Measurements from ENCODE around the gene ESRP2.

ESRP2 gene

GRCh38 chr16:68281368-68282063, 45.6 kb upstream of the ESRP2 start:
- Histone ChIP-seq H3K36me3 (ENCODE audit: insufficient read depth, low read length) (peaks cover 7% of the 10 kb centered on the region; the same call in 1 of the 2 replicates), H3K9me2 (replicated peaks; ENCODE audit: low read depth, low read length) (no peaks in the 10 kb centered on the region), H3K9me3 (ENCODE audit: insufficient read depth, low read depth, low read length) (no peaks in the 10 kb centered on the region), H3K4me3 (ENCODE audit: low read length, poor library complexity, severe bottlenecking) (no peak overlapping the region), H3K27me3 (ENCODE audit: insufficient read depth, low read length, poor library complexity, severe bottlenecking) (no peaks in the 10 kb centered on the region), H3K79me2 (ENCODE audit: insufficient read depth, low read length) (peaks cover 46% of the 10 kb centered on the region), H2AFZ (ENCODE audit: low read length) (no peak overlapping the region), H3K4me2 (ENCODE audit: low read depth, low read length, poor library complexity, severe bottlenecking) (no peak overlapping the region), H3K9ac (ENCODE audit: low read depth, low read length, poor library complexity, severe bottlenecking) (no peak overlapping the region), H3K4me1 (ENCODE audit: insufficient read depth, low read length, poor library complexity, severe bottlenecking) (peaks cover 37% of the 10 kb centered on the region), H3F3A (ENCODE audit: low read depth) (peaks cover 9% of the 10 kb centered on the region), H4K20me1 (ENCODE audit: insufficient read depth, low read length, poor library complexity, severe bottlenecking) (no peaks in the 10 kb centered on the region)
- TF ChIP-seq EZH2phosphoT487 (IDR thresholded peaks at IDR 0.05; ENCODE audit: borderline replicate concordance) (no peak), CTCF (conservative IDR thresholded peaks at IDR 0.05; ENCODE audit: low read length) (no peak)

- no peak for TF ChIP-seq CTCF (conservative IDR thresholded peaks at IDR 0.05; ENCODE audit: low read length)
- TF ChIP-seq EZH2phosphoT487 (IDR thresholded peaks at IDR 0.05; ENCODE audit: borderline replicate concordance), result no peak
- H3K4me2 ChIP-seq (ENCODE audit: low read depth, low read length, poor library complexity, severe bottlenecking), result no peak overlapping the region
- H3K9me2 ChIP-seq (replicated peaks; ENCODE audit: low read depth, low read length), result no peaks in the 10 kb centered on the region
- peaks cover 8% of the 10 kb centered on the region; the same call in 1 of the 2 replicates for H3F3A ChIP-seq (ENCODE audit: low read depth)
- no peaks in the 10 kb centered on the region for H3K27me3 ChIP-seq (ENCODE audit: insufficient read depth, low read length, poor library complexity, severe bottlenecking)
- H4K20me1 ChIP-seq (ENCODE audit: insufficient read depth, low read length, poor library complexity, severe bottlenecking), result peaks cover 3% of the 10 kb centered on the region
- peaks cover 9% of the 10 kb centered on the region; the same call in 1 of the 2 replicates for H3K36me3 ChIP-seq (ENCODE audit: insufficient read depth, low read length)
- H3K79me2 ChIP-seq (ENCODE audit: insufficient read depth, low read length), result peaks cover 44% of the 10 kb centered on the region
- no peaks in the 10 kb centered on the region for H3K9me3 ChIP-seq (ENCODE audit: insufficient read depth, low read depth, low read length)
- peaks cover 37% of the 10 kb centered on the region for H3K4me1 ChIP-seq (ENCODE audit: insufficient read depth, low read length, poor library complexity, severe bottlenecking)
- no peak overlapping the region for H2AFZ ChIP-seq (ENCODE audit: low read length)
- H3K9ac ChIP-seq (ENCODE audit: low read depth, low read length, poor library complexity, severe bottlenecking), result no peak overlapping the region
- H3K4me3 ChIP-seq (ENCODE audit: low read length, poor library complexity, severe bottlenecking), result no peak overlapping the region
These were observed 44.0 kb upstream of the ESRP2 start for GRCh38 chr16:68279726-68280558.

- Histone ChIP-seq H3F3A (ENCODE audit: low read depth) (0 out of 2 replicates have a peak, but pooled peaks cover 2% of the 10 kb centered on the region), H3K4me1 (ENCODE audit: insufficient read depth, low read length, poor library complexity, severe bottlenecking) (peaks cover 40% of the 10 kb centered on the region), H3K9me3 (ENCODE audit: insufficient read depth, low read depth, low read length) (no peaks in the 10 kb centered on the region), H3K27me3 (ENCODE audit: insufficient read depth, low read length, poor library complexity, severe bottlenecking) (no peaks in the 10 kb centered on the region), H3K79me2 (ENCODE audit: insufficient read depth, low read length) (peaks cover 62% of the 10 kb centered on the region), H3K9ac (ENCODE audit: low read depth, low read length, poor library complexity, severe bottlenecking) (peak overlapping the region; percentile 68), H3K4me2 (ENCODE audit: low read depth, low read length, poor library complexity, severe bottlenecking) (peak overlapping the region; percentile 41), H2AFZ (ENCODE audit: low read length) (no peak overlapping the region), H3K9me2 (replicated peaks; ENCODE audit: low read depth, low read length) (no peaks in the 10 kb centered on the region), H4K20me1 (ENCODE audit: insufficient read depth, low read length, poor library complexity, severe bottlenecking) (peaks cover 3% of the 10 kb centered on the region), H3K4me3 (ENCODE audit: low read length, poor library complexity, severe bottlenecking) (peak overlapping the region; percentile 15), H3K36me3 (ENCODE audit: insufficient read depth, low read length) (peaks cover 15% of the 10 kb centered on the region; the same call in 1 of the 2 replicates)
- TF ChIP-seq EZH2phosphoT487 (IDR thresholded peaks at IDR 0.05; ENCODE audit: borderline replicate concordance) (no peak), CTCF (conservative IDR thresholded peaks at IDR 0.05; ENCODE audit: low read length) (no peak)
These were observed 40.3 kb upstream of the ESRP2 start for GRCh38 chr16:68276223-68276622.
